Activated CD4-positive, alpha-beta T cell treated with anti-CD3 and anti-CD28 coated beads, Interleukin-2, Interleukin-6, amounts not matched to agents 100 ng/mL and 50 ng/mL, durations not matched to agents 16 hours and 8 hours (primary cell): Measurements from ENCODE around the gene GZMM.

Experiments used
- DNase-seq: peaks from one replicate; pipeline ENCODE4 v3.0.0-alpha.2; 2020

GZMM gene

DNA sequence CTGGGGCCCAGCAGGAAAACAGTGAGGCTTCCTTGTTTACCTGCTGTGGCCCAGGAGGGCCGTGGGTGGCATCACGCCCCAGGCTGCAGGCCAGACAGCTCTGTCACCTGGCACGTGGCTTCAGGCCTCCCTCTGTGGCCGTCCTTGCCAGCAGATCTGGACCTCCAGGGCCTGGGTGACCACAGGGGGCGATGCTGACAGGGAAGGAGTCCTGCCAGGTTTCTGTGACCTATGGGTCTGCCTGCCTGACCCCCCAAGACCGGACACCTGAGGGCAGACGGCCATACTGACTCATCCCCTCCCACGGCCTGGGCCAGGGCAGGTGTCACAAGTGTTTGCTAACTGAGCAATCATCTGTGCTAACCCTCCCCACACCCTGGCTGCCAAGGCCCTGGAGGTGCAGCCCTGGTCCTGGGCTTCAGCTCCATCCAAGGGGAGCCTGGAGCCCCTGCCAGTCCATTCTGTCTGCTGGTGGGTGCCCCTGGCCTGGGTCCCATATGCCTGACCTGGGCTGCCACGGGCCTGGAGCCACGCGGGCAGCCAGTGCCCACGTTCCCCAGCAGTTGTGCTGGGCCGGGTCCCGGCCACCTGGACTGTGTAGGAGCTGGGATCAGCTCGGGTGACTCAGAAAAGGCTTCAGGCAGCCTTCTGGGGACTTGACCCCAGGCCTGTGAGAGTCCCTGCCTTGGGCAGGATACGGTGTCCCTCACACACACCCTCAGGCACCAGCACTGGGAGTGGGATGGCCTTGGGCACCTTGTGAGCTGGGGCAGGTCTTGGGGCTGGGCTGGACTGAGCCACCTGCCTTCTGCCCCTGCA, 8.6 kb upstream of the GZMM start:
- no peak for DNase-seq

DNA sequence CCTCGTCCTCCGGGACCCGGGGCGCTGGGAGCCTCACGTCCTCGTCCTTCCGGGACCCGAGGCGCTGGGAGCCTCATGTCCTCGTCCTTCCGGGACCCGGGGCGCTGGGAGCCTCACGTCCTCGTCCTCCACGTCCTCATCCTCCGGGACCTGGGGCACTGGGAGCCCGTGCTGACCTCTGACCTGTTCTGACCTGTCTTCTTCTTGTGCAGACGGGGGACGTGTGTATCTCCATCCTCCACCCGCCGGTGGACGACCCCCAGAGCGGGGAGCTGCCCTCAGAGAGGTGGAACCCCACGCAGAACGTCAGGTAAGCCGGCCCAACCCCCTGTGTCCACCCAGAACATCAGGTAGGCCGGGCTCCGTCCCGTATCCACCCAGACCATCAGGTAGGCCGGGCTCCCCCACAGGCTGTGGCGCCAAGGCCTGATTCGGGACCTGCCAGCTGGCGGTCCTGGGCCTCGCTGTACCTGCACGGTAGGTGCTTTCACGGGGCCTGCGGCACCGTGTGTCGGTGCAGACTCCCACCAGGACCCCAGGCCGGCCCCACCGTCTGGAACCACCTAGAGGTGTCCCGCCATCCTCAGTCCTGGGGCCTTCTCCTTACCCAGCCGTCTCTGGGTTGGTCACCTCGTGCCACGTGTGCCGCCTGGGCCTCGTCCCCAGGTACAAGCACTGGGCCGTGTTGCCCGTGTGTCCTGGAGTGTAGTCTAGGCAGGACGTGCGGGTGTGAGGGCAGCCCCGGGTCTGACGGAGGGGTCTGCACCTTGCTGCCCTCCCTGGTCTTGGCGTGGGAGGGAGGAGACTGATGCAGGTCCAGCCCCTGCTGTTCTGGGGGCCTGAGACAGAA, 7.6 kb upstream of the GZMM start:
- DNase-seq = no peak

DNA sequence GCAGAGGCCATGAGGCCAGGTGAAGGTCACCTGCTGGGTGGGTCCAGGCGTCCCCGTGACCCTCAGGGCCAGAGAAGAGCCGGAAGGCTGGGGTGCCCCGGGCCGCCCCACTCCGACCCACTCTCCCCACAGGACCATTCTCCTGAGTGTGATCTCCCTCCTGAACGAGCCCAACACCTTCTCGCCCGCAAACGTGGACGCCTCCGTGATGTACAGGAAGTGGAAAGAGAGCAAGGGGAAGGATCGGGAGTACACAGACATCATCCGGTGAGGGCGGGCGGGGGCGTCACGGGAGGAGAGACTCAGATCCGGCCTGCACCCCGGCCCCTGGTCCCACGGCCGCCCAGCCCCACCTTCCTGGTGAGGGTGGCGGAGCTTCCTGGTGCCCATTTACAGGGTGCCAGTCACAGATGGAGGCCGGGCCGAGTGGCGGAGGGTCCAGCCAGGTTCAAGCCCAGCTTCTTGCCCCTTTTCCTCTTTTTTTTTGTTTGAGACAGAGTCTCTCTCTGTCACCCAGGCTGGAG, 6.9 kb upstream of the GZMM start:
- no peak for DNase-seq

DNA sequence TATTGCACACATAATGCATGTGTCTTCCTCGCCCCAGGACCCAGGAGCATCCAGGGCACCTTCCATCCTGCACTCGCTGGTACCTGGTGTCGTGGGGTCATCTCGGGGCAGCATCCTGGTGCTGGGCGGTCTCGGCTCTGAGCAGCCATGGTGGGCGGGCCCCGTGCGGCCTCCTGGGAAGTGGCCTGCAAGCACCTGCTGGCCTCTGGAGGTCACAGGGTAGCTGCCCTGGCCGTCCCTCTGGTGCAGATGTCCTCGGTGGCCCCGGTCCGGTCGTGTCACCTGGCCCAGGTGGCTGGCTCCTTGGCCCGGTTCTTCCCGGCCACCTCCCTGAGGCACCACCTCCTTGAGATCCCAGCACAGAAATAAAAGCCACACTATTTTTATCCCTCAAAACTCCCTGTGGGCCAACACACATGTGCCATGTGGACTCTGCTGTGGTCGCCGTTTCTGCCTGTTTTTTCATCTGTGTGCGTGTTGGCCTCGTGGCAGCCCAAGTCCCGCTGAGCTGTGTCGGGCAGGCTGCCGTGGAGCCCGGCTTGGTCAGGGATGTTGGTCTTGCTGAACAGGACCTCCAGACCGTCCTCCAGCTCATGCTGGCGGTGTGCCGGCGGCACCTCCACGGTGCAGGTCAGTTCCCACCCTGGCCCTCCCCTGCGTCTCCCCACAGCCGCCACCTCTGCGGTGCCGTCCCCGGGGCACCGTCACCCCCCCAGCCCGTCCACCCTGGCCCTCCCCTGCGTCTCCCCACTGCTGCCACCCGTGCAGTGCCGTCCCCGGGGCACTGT, 5.0 kb upstream of the GZMM start:
- no peak for DNase-seq

DNA sequence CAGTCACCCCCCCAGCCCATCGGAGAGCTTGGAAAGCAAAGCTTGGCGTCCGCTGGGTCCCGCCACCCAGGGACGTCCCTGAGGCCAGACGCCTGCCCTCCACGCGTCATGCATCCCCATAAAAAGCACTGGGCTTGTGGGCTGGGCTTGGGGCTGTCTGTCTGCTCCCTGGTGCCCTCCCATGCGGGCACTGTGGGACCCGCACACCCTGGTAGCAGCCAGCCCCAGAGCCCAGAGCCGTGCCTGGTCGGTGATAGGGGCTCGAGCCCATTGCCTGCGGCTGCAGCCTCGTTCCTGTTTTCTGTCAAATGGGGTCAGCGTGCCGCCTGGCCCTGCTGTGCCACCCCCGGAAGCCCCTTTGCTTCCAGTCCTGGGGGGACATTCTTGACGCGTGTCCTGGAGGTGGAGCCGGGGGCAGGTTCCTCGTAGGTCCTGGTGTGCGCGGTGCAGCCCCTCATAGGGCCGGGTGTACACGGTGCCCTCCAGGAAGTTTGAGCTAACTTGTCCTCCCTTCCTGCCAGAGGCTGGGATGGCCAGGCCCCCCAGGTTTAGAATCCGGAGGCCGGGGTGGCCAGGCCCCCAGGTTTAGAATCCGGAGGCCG, 4.3 kb upstream of the GZMM start:
- no peak for DNase-seq

DNA sequence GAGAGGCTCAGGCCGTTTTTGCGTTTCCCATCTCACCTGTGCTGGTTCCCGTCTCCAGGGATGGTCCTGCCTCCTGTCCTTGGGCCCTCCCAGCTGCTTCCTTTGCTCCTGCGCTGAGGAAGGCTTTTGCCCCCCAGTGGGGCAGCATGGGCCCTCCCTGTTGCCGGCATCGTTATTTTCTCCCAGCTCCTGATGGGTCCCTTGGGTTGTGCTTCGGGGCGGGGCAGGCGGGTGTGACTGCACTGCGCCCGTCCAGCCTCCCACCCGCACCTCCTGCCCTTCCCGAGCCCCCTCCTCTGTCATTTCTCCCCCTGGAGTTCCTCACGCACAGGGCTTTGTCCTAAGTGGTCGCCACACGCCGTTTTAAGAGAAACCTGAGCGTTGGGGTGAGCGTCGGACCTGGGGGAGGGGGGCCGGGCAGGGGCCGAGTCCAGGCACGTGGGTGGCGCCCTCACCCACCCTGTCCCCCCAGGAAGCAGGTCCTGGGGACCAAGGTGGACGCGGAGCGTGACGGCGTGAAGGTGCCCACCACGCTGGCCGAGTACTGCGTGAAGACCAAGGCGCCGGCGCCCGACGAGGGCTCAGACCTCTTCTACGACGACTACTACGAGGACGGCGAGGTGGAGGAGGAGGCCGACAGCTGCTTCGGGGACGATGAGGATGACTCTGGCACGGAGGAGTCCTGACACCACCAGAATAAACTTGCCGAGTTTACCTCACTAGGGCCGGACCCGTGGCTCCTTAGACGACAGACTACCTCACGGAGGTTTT, 2.8 kb upstream of the GZMM start:
- DNase-seq = no peak

DNA sequence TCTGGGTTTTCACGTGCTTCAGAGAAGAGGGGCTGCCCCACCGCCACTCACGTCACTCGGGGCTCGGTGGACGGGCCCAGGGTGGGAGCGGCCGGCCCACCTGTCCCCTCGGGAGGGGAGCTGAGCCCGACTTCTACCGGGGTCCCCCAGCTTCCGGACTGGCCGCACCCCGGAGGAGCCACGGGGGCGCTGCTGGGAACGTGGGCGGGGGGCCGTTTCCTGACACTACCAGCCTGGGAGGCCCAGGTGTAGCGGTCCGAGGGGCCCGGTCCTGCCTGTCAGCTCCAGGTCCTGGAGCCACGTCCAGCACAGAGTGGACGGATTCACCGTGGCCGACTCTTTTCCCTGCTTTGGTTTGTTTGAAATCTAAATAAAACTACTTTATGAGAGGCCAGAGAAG, 2.2 kb upstream of the GZMM start:
- no peak for DNase-seq

DNA sequence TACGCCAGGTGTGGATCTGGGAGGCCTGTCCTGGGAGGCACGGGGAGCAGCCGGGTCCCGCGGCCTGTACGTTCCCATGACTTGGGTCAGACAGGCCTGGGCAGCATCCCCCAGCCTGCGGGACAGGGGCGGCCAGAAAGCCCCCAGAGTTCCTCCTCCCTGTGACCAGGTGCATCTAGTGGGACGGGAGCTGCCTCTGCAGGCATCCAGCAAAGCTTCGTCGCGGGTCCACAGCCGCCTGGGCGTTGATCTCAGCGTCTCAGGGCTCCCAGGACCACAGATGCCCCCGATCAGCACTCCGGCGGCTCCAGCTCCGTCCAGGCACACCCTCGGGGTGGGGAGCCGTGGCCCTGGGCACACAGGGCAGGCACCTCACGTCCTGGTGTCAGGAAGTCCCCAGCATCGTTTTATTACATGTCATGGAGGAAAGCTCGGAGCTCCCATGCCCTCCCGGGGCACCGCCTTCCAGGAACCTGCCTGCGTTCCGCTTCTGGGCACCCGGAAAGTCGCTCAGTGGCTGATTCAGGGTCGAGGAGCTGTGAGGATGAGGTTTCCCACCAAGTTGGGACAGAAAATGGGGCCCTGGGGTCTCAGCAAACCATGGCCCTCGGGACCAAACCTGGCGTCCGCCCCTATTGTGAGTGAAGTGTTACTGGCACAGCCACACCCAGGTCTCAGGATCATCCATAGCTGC, 1.5 kb upstream of the GZMM start:
- no peak for DNase-seq

DNA sequence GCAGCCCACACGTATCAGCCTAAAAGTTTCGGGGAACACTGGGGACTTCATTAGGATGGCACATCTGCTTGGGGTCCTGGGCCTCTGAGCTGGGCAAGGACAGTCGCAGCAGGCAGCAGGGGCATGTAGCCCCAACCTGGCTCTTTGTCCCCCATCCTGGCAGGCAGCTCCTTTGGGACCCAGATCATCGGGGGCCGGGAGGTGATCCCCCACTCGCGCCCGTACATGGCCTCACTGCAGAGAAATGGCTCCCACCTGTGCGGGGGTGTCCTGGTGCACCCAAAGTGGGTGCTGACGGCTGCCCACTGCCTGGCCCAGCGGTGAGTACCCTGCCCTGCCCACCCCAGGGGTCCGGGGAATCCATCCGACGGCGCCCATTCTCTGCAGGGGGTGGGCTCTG, 3.3 kb downstream of the GZMM start:
- DNase-seq = no peak

DNA sequence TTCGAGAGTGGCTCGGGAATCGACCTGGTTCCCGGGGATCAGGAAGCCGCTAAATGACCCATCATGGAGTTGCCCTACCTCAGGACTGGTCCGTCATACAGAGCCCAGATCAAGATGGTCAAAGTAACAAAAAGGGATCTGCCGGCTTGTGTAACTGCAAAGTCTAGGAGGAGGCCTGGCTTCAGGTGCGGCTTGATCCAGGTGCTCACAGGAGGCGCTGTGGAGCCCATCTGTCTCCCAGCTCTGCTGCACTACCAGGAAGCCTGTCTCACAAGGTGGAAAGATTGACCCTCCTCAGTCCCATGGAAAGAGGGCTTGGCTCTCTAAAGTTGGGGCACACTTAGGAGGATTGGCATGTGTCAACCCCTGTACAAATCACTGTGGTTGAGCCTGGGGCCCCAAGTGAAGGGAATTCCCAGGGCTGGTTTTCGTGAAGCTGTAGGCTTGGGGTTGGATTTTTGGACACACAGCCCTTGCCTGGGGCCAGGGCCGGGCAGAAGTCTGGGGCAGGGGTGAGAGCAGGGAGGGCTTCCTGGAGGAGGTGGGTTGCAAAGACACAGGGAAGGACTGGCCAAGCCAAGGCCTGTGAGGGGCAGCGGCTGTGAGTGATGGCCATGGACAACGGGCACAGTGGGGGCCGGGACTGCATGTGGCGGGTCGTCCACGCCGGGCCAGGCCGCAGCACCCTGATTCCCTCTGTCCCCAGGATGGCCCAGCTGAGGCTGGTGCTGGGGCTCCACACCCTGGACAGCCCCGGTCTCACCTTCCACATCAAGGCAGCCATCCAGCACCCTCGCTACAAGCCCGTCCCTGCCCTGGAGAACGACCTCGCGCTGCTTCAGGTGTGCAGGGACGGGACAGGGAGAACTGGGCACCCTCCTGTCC, 4.2 kb downstream of the GZMM start:
- no peak for DNase-seq

DNA sequence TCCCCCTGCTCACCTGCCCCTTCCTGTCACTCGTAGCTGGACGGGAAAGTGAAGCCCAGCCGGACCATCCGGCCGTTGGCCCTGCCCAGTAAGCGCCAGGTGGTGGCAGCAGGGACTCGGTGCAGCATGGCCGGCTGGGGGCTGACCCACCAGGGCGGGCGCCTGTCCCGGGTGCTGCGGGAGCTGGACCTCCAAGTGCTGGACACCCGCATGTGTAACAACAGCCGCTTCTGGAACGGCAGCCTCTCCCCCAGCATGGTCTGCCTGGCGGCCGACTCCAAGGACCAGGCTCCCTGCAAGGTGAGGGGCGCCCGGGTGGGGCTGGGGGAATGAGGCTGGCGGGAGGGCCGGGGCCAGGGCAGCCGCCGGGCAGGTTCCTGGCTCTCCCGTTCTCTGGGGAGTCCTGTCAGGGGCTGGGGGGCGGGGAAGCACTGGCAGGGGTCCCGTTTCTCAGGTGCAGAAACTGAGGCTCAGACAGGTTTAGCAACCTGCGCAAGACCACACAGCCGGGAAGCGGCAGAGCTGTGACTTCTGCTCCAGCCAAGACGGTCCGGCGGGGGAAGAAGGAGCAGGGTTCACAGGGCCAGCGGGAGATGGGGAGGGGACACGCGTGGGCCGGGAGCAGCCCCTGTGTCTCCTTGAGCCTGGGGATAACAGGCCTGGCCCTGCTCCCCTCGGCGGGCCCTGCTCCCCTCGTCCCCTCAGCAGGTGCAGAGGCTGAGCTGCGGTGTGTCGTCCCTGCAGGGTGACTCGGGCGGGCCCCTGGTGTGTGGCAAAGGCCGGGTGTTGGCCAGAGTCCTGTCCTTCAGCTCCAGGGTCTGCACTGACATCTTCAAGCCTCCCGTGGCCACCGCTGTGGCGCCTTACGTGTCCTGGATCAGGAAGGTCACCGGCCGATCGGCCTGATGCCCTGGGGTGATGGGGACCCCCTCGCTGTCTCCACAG, 5.3 kb downstream of the GZMM start:
- DNase-seq = no peak

DNA sequence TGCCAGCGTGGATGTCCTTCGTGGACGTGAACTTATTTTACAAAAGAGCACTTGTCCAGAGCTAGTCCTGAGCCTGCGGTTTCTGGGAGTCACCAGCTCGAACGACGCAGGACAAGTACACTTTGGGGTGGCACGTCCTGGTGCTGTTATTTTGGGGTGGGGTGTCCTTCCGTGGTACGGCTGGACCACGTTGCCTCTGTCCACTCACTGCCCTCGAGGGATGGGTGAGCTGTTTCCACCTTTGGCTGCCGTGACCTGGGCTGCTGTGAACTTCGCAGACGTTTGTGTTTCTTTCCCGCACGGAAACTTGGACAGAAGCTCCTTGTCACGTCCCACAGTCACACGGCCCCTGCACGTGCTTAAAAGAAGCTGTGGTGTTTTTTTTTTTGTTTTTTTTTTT, 11.0 kb downstream of the GZMM start:
- DNase-seq = no peak

DNA sequence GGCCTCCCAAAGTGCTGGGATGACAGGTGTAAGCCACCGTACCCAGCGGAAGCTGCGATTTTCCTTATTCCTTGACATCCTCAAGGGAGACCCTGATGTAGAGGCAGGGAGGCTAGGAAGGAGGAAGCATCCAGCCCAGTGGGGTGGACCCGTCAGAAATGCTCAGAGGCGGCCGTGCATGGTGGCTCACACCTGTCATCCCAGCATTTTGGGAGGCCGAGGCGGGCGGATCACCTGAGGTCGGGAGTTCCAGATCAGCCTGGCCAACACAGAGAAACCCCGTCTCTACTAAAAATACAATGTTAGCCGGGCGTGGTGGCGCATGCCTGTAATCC, 11.6 kb downstream of the GZMM start:
- DNase-seq = no peak

DNA sequence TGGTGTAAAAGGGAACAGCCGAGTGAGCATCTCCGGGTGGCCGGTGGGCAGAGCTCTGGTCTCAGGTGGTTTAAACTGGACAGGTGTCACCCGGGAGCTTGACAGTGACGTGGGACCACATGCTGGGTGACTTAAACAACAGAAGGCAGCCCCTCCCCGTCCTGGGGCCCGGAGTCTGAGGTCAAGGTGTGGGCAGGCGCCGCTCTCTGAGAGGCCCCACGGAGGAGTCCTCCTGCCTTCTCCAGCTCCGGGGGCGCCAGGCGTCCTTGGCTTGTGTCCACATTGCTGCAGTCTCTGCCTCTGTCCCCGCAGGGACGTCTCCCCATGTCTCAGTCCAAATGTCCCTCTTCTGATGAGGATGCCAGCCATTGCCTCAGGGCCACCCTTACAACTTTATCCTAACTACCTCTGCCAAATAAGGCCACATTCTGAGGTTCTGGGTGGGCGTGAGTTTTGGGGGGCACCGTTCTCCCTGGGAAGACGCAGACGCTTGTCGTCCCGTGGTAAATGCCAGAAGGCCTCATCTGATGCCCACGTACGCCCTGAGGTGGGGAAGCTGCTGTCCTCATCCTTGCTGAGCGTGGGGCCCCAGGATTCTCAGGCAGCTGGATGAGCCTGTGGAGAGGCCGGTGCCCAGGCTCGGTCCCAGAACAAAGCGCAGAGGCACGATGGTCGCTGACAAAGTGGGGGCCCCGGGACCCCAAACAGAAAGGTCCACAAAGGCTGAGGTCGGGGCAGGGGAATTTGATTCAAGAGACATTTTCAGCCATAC, 12.9 kb downstream of the GZMM start:
- DNase-seq = no peak

DNA sequence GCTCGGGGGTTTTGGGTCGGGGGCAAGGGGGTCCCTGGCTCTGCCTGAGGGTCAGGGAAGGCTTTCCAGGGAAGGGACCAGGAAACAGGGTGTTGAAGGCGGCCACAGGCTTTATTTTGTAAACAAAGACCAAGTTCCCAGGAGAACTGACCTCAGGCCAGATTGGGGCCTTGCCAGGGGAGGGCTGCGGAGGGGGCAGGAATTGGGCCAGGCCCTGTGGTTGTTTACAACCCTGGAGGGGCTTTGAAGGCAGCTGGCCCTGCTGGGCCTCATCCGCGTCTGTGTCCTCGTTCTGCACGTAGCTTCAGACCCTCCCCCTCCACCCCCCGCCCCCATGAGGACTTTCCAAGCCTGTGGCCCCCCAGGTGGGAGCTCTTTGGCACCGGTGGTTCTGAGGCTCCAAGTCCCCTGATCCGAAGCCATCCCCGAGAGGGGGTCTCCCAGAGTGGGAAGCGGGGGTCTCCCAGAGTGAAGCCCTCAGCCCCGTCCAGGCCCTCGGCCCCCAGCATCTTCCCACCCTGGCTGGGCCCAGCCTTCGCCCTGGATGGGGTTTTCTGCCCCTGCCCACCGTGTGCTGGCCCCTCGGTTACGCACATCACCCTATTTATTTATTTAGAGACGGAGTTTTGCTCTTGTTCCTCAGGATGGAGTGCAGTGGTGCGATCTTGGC, 15.1 kb downstream of the GZMM start:
- DNase-seq = no peak

DNA sequence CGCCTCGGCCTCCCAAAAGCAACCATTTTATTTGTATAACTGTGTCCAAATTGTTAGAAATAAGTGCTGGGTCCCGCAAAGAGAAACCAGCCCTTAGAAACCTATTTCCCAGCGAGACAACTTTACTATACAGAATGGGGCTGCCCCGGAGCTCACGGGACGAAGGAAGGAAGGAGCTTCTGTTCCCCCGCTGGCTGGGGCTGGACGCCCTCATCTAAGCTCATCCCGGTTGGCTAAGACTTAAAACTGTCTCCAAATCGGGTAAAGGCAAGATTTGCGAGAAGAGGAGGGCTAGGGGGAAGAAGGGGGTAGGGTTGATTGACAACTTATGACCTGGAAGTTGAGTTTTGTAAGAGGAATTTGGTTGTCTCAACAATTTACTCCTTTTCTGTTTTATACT, 16.3 kb downstream of the GZMM start:
- no peak for DNase-seq

DNA sequence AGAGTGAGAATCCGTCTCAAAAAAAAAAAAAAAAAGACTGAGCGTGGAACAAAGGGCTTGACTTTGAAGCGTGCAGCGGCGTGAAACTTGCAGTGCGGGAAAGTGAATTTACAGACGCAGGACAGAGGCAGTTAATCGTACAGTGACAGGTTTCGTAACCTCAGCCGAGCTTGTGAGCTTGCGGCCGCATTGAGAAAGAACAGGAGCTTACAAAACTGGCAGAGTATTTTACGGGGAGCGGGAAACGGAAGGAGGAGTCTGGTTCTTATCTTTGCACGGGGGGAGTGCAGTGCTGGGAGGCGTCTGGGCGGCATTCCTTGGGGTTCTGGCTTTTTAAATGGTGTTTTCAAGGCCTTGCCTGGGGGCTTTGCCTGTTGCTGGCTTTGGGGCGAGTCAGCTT, 22.6 kb downstream of the GZMM start:
- DNase-seq = no peak

DNA sequence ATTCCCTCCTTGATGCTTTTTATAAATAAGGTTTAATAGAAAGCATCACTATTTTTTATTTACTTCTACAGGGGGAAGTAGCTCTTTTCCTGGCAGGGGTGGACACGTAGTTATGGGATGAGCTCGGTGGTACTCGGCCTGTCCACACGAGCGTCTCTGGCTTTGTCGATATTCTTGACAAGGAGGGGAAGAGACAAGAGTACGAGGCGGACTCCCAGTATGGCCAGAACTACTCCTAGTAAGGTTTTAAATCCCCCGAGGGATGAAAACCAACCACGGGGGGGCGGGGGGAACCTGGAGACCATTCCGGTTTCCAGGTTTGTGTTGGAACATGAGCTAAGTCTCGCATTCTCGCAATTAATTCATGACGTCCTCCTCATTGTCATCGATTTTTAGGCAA, 23.0 kb downstream of the GZMM start:
- DNase-seq = no peak
